ENCODE results near the gene PDE9A.

Gene PDE9A

DNA sequence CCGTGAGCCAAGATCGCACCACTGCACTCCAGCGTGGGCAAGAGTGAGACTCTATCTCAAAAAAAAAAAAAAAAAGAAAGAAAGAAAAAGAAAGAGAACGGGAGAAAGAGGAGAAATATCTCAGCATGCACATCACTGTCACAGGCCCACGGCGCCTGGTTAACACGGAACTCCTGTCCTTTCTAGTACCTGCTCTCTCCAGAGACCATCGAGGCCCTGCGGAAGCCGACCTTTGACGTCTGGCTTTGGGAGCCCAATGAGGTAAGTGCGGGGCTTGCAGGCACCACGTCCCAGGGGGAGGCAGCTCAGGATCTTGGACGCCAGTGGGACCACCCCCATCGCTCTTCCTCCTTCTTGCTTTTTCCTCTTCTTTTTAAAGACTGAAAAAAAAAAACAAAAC is 100.4 kb downstream of the PDE9A start:
- TF ChIP-seq, protein P1, sequence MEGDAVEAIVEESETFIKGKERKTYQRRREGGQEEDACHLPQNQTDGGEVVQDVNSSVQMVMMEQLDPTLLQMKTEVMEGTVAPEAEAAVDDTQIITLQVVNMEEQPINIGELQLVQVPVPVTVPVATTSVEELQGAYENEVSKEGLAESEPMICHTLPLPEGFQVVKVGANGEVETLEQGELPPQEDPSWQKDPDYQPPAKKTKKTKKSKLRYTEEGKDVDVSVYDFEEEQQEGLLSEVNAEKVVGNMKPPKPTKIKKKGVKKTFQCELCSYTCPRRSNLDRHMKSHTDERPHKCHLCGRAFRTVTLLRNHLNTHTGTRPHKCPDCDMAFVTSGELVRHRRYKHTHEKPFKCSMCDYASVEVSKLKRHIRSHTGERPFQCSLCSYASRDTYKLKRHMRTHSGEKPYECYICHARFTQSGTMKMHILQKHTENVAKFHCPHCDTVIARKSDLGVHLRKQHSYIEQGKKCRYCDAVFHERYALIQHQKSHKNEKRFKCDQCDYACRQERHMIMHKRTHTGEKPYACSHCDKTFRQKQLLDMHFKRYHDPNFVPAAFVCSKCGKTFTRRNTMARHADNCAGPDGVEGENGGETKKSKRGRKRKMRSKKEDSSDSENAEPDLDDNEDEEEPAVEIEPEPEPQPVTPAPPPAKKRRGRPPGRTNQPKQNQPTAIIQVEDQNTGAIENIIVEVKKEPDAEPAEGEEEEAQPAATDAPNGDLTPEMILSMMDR (IDR thresholded peaks at IDR 0.05; ENCODE audit: low read depth, low read length, missing control alignments), result no peak
- in situ Hi-C loops (cut with HindIII; ENCODE audit: low sequenced_read_pairs), result no loop called here
- no peak overlapping the region for H3K4me3 ChIP-seq (ENCODE audit: low read depth, low read length)
- DNase-seq (ENCODE audit: low read depth), result no peak

DNA sequence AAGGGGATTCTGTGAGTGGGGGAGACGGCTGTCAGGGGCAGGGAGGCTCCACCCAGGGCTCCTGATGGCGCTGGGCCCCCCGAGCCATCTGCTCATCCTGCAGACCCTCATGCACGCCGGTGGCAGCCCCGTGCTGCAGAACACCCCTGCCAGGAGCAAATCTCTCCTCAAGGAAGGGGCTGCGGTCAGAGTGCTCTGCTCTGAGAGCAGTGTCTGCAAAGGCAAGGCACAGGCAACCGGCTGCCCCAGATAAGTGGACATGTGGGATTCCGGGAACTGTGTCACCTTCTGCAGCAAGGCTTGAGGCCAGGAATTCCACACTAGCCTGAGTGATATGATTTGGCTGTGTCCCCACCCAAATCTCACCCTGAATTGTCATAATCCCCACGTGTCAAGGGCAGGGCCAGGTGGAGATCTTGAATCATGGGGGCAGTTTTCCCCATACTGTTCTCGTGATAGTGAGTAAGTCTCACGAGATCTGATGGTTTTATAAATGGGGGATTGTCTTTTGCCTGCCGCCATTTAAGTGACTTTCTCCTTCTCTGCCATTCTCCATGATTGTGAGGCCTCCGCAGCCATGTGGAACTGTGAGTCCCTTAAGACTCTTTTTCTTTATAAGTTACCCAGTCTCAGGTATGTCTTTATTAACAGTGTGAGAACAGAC is 101.0 kb downstream of the PDE9A start:
- no peak overlapping the region for H3K4me3 ChIP-seq (ENCODE audit: low read depth, low read length)
- in situ Hi-C loops (cut with HindIII; ENCODE audit: low sequenced_read_pairs), result no loop called here
- no peak for DNase-seq (ENCODE audit: low read depth)
- TF ChIP-seq, protein P1 (IDR thresholded peaks at IDR 0.05; ENCODE audit: low read depth, low read length, missing control alignments), result no peak

DNA sequence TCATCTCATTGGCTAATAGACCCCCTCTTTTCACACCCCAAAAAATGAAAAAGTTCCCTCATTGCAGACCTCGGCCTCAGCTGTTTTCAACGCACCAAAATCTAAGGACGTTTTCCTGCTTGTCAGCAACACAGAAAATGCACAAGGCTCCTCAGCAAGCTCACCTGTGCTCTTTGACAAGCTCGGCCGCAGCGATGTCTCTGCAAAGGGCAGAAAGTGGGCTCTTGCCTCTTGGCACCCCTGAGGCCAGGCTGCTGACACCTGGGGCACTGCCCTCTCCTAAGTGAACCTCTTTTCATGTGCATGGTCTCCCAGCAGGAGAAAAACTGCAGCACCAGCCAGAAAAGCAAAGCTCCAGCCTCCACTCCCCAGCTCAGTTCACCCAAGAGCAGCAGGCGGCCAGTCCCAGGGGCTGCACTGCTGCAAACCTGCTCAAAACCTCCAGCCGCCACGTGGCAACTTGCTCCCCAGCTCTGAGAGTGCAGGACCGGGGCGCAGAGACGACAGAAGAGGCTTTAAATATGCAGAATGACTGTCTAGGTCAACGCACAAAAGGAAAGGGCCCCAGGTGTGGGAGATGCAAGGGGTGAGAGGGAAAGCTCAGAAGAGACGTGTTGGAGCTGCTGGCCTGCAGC is 101.7 kb downstream of the PDE9A start:
- in situ Hi-C loops (cut with HindIII; ENCODE audit: low sequenced_read_pairs), result no loop called here
- TF ChIP-seq, protein P1 (IDR thresholded peaks at IDR 0.05; ENCODE audit: low read depth, low read length, missing control alignments), result no peak
- no peak for DNase-seq (ENCODE audit: low read depth)
- H3K4me3 ChIP-seq (ENCODE audit: low read depth, low read length), result no peak overlapping the region

DNA sequence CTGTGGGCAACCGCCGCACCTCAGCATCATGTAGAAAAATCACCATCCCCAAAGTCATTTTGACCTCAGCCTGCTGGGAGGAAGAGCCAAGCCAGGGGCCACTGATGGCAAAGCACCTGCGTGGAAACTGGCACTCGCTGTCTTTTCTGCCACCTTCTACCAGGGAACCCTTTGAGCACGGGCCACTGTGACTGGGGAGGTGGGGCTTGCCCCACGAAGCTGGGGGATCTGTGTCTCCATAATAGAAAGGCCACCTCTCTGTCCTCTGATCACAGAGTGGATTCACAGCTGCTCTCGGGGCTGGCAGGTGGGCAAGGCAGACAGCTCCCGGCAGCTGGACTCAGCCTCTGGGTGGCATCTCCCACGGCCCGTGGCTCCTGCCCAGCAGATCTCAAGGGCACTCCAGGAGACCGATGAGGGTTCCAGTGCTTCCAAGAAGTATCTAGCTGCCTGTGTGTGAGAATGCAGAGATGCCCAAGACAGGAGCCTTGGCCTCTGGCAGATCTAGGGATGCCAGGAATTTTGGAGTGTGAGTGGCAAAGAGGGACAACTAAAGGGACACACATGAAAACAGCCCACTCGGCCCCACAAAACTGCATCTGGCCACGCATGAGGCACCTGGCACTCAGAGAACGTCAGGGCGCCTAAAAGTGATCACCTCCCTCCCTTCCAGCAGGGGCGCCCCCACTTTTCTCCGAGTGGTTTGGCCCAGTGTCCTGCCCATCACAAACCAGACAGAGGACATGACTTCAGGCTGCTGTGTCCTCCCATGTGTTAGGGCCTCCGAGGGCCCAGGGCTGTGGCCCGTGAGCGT is 102.6 kb downstream of the PDE9A start:
- no peak overlapping the region for H3K4me3 ChIP-seq (ENCODE audit: low read depth, low read length)
- no peak for DNase-seq (ENCODE audit: low read depth)

DNA sequence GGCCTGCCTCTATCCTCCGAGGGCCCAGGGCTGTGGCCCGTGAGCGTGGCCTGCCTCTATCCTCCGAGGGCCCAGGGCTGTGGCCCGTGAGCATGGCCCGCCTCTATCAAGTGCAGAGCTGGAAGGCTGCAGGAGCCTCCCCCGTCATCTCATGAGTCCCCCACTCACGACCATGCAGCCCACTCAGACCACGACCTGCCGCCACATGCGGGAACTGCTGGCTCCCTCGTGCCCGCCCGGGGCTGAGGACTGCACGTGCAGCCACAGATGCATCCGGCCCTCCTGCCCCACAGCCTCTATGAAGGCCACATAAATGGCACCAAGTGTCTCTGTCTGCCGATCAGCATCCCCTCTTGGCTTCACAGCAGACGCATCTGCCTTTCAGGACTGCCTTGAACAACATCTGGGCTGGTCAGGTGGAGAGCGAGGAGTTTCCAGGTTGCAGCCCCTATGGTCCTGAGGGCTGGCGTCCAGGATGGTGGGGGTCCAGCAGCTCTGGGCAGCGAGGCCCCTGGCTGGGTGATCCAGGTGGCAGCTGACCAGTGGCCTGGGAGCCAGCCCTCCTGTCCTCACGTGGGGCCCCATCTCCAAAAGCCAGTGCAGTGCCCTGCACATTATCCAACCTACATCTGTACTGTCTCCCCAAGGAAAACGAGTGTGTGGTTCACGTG is 103.3 kb downstream of the PDE9A start:
- in situ Hi-C loops (cut with HindIII; ENCODE audit: low sequenced_read_pairs), result no loop called here
- DNase-seq (ENCODE audit: low read depth), result no peak
- no peak overlapping the region for H3K4me3 ChIP-seq (ENCODE audit: low read depth, low read length)
- TF ChIP-seq, protein P1 (IDR thresholded peaks at IDR 0.05; ENCODE audit: low read depth, low read length, missing control alignments), result no peak

More for the DNA sequence above, 102.6 kb downstream of the PDE9A start:
- TF ChIP-seq, protein P1 (IDR thresholded peaks at IDR 0.05; ENCODE audit: low read depth, low read length, missing control alignments), result no peak
- in situ Hi-C loops (cut with HindIII; ENCODE audit: low sequenced_read_pairs), result no loop called here

DNA sequence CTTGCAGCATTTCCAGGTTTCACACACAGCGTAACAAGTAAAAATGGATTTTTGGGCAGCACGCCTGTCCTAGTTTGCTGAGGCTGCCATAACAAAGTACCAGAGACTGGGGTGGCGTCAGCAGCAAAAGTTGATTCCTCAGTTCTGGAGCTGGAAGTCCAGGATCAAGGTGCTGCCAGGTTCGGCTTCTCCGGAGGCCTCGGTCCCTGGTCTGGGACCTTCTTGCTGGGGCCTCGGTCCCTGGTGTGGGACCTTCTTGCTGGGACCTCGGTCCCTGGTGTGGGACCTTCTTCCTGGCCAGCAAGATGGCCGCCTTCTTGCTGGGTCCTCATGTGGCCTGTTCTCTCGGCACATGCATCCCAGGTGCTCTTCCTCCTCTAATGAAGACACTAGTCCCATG is 104.0 kb downstream of the PDE9A start:
- H3K4me3 ChIP-seq (ENCODE audit: low read depth, low read length), result no peak overlapping the region
- TF ChIP-seq, protein P1 (IDR thresholded peaks at IDR 0.05; ENCODE audit: low read depth, low read length, missing control alignments), result no peak
- in situ Hi-C loops (cut with HindIII; ENCODE audit: low sequenced_read_pairs), result no loop called here
- DNase-seq (ENCODE audit: low read depth), result no peak

Measured in astrocyte of the cerebellum (primary cell).